HG03378 (cell line): ENCODE results near the gene RPS6KA3.
A peak's percentile ranks its signal among the peaks of the same experiment; 100 is the strongest.
"Not testable (repeated sequence)": the region's sequence is repeated elsewhere in the genome, so short reads cannot be mapped to it uniquely, and the experiment has no call there.

Experiments
- ATAC-seq: cut with Tn5 transposase; IDR thresholded peaks from one replicate; pipeline ENCODE4 v1.9.1; 2021; ENCODE audit warnings: mild to moderate bottlenecking, moderate library complexity; ENCODE audit not compliant: unreplicated experiment

Gene RPS6KA3

DNA sequence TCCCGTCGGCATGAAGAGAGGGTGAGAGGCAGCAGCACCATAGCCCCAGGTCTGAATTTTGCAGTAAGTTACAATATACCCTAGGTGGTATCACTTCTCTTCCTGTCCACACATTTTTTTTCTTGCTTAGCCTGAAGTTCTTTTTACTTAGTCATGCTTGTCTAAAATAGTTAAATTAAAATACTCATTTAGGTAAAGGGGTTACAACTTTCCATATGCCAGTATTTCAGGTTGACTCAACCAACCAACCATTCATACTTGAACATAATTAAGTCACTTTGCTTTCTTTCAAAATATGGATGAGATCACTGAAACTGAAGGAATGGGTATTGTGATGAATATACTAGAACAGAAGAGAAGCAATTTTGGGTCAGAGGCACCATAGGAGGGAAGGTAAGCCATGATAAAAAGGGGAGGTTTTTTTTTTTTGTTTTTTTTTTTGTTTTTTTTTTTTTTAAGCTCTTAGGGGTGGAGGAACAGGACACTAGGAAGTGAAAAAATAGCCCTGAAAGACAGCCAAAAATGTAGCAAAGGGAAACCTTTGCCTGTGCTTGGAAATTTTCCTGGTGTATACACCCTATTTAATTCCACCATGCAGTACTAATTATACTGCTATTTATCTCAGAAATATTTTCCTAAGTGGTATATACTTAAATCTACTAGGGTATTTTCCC lies 41.8 kb downstream of the RPS6KA3 start:
- ATAC-seq, result peak; percentile 85

DNA sequence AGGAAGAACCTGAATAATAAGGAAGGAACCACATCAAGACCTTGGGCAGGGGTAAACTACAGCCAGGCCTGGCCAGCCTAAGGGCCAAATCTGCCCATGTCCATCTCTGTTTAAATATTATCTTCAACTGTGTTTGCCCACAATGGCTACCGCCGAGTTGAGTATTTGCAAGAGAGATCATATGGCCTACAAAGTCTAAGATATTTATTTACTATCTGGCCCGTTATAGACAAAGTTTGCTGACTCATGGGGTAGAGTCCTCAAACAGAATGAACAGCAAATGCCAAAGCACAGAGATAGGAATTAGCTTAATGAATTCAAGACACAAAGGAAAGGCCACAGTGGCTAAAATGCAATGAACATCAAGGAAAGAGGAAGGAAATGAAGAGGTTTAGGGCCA lies 44.8 kb downstream of the RPS6KA3 start:
- ATAC-seq, result no peak

DNA sequence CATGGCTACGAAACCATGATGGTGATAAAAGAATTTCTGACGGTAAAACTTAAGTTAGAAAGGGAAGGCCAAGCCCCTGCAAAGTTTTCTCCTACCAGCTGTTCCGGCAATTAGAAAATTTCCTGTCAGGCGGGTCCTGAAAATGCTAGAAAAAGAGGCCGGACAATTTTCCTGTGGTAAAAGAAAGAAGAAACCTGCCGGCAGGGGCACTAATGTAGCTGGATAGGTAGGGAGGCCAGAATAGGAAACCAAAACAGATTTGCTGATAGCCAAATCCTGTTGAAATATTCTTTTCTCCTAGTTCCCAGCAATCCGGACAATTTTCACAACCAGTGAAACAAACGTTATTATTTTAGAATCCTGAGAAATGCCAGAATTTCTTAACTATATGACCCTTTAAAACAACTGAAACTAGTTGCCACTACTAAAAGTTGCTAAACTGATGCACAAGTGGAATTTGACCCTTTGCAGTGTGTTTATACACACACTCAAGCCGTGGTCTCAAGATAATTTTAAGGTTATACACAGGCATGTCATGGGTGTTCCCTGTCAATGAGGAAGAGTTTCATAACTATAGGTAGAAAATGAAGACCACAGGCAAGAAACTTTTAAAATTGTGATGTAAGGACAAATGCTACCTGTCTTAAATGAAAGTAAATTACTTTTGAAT lies 47.7 kb downstream of the RPS6KA3 start:
- ATAC-seq, result no peak

DNA sequence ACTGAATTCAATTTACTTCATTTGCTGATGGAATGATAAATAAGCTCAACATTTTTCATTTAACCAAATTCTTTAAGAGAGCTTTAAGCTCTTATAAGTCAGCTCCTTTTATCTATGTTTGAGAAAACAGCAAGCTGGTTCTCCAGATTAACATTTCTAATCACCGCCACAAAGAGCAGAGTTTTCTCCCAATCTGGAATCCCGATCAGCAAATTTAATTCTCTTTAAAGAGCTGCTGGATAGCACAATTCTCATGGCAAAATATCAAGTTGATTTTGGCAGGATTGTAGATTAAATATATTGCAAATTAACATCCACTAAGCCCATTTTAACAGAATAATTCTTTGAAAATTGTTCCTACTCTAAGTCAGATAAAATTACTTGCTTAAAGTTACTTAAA lies 48.8 kb downstream of the RPS6KA3 start:
- ATAC-seq, result no peak

DNA sequence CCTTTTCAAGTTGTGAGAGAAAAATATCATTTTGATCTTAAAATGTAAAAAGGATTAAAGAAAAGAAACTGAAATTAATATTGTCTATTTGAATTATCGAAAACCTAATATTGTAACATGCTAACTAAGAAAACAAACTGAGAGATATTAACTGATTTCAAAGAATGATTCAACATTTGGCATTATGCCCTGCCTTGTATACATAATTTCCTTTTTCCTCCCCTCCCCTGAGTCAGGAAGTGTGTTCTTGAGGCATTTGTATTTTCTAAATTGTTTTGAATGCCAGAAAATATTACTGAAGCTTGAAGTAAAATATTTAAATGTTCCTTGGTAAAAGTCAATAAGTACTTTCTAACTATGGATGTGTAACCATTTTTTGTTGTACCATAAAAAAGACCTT lies 49.4 kb downstream of the RPS6KA3 start:
- no peak for ATAC-seq

DNA sequence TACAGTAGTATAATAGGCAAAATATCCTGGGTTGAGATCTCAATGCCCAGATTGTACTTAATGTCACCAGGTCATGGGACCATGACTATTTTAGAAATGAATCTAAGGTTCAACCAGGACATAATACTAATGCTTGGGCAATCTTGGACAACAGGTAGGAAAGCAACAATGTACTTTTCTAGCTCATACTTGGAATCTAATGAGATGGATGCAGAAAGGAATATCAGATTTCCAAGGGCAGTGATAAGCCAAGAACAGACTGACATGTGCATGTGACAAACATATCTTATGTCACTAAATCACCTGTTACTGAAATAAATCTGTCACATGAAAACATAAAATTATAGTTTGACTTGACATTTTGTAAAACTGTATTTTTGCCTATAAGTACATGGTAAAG lies 51.1 kb downstream of the RPS6KA3 start:
- ATAC-seq, result no peak

DNA sequence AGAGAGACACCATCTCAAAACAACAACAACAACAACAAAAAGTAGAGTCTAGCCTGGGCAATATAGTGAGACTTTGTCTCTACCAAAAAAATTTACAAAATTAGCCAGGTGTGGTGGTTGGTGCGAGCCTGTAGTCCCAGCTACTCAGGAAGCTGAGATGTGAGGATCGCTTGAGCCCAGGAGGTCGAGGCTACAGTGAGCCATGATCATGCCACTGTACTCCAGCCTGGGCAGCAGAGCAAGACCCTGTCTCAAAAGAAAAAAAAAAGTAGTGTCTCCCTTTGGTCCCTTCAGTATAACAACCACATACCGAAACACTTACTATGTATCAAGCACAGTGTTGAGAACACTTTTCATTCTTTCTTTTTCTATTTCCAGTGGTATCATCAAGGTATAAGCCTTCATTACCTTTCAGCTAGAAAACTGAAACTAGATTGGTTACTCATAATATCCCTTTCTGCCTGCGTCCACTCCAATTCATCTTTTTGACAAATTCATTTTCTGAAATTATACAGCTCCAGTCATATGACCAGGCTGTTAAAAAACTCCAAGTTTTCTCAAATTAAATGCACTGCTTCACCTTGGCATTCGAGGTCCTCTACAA lies 54.1 kb downstream of the RPS6KA3 start:
- ATAC-seq, result peak; percentile 91

DNA sequence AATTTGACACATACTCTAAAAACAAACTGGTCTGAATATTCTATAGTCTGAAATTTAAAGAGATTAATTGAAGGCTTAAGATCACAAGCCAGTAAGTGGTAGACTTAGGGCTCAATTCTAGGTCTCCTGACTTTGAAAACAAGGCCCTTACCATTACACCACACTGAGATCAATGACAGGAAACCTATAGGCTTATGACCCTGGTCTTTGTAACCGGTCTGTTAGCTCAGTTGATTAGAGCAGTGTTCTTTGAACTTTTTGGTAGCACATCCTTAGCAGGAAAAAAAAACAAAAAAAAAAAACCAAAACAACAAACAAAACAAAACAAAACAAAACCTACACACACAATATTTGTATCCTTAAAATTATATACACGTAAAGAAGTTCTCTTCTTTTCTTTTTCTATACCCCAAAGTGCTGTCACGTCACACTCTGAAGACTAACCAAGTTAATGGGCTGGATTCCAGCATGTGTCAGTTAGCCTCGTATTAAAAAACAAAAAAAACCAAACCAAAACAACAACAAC lies 55.4 kb downstream of the RPS6KA3 start:
- no peak for ATAC-seq

DNA sequence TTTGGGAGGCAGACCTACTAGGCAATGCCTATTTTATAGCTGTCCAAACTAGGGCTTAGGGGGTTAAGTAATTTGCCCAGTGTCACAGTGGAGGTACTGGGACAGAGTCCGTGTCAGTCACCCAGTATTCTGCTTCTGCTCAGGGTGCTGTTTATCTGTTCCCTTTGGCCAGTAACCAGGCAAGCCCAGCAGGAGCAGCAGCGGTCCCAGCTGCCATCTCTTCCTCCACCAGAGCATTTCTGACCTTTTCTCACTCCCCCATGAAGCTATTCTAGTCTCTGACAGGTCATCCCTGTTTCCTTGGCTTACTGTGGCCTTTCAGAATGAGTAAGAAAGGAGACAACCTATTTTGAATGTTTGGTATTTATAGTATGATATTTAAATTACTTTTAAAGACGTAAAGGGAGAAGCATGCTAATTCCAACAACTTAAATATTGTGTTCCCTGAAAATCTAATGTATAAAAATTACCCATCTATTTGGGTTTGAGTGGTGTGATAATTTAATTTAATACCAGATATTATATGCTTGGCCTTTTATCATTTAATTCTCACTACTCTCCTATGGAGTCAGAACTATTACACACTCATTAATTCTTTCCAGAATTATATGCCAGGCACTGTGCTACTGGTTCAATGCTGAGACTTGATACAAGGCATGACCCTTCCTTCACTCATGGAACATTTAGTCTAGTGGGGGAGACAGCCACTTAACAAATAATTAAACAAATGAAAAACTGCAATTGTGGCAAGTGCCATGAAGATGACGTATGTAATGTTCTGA lies 60.6 kb downstream of the RPS6KA3 start:
- peak; percentile 96 for ATAC-seq

DNA sequence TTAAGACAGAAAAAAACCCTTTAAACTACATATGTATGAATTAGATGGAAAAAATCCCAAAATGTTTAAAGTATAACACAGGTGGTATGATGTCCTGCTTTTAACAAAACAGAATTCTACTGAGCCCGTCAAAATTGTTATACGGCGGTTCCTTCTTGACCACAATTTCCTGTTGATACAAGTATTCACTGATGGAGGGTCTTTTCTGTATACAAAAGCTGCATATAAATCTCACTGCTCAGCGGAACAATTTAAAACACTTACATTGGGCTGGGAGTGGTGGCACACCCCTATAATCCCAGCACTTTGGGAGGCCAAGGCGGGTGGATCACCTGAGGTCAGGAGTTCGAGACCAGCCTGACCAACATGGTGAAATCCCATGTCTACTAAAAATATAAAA lies 62.4 kb downstream of the RPS6KA3 start:
- no peak for ATAC-seq

DNA sequence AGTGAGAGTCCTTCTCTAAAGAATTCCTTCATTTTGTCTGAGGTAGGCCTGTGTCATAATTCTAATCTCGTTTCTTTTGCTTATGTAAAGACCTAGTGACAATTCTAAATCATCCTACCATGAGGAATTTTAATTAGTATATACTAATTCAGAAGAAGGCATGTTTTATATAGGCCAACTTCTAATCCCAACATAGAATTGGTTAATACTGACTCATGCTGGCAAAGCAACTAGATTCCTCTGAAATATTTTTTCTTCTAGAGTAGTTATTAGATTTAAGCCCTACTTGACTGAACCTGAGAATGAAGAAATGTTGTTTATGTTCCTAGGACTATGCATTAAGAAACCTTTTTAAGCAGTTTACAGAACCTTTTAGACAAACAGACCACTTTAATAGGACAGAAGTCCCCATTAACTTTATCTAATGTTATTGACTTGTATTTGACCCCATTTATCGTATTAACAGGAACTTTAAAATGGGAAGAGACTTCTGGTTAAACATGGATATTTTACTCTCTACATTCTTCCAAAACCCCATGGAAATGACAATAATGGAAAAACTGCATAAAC lies 69.0 kb downstream of the RPS6KA3 start:
- no peak for ATAC-seq

DNA sequence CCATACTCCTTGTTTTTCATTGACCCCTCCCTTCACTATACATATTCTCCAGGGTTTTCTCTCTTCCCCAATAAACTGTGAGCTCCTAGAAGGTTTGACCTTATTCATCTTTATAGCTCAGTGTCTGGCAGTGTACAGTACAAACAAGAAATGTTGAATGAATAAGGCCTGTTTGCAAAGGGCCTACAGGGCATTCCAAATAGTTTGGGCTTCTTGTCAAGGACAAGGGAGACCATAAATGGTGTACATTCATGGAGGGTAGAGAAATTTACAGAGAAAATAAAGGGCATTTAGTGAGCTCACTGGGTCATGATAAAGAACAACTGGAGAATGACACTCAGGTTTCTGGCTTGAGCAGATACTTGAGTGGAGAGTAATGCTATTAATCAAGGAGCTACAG lies 77.5 kb downstream of the RPS6KA3 start:
- ATAC-seq, result no peak

DNA sequence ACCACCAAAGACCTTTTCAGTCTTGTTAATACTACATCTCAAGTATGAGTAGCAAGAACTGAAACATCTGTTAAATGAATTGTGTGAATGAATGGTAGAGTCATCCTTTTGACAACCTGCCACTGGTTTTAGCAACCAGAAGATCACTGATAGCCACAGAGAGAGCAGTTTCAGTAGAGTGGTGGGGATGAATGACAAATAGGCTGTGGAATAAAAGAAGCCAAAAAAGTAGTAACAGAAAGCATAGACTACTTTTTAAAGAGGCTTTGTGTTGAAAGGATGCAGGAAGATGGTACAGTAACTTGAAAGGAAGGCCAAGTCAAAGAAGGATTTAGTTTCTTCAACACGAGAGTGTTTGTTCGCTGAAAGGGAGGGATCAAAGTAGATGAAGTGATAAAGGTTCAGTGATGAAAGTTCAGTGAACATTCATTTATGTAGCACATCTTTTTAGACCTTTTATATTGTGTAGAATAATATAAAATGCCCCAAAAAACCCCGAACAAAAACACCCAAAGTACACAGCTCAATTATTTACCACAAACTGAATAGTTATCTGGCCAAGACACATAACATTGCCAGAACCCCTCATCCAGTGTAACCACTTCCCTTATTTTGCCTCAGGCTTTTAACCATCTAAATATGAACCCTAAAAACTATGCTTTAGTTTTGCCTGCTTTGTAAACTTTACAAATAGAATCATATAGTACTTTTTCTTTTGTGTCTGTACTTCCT lies 84.9 kb downstream of the RPS6KA3 start:
- ATAC-seq, result no peak

DNA sequence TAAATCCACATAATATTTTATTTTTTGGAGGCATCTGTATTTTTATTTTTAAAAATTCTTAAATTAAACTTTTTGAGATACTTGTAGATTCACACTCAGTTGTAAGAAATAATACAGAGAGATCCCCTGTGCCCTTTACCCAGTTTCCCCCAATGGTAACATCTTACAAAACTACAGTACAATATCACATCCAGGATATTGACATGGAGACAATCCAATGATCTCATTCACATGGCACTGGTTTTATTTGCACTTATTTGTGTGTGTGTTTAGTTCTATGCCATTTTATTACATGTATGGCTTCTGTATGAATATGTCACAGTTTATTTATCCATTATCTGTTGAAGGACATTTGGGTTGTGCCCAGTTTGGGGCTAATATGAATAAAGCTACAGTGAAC lies 89.6 kb downstream of the RPS6KA3 start:
- no peak for ATAC-seq

DNA sequence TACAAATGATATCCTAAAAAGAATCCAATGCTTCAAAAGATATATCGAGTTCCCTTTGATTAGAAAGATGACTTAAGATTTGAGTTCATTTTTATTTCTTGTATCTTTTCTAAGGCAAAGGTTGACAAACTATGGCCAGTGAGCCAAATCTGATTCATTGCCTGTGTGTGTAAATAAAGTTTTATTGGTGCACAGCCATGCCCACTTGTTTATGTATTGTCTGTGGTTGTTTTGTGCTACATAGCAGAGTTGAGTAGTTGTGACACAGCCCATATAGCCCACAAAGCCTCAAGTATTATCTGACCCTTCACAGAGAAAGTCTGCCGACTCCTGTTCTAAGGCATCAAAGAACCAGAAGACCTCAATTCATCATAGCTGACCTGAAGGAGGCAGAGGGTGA lies 92.9 kb downstream of the RPS6KA3 start:
- ATAC-seq, result no peak

DNA sequence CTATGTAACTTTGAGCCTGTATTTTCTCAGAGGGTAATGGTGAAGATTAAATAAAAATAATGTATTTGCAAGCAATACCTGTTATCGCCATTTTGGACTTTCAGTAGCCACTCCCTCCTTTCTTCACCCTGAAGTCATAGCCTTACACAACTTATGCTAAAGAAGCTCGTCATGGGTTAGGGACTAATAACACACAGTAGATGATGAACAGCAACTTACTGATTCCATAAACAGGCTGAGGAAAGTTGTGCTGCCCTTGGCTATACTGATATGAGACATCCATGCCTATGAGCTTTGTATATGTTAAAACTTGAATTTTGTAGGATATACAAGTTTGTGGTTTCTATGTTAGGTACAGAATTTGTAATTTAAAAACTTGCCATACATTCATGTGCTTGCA lies 93.4 kb downstream of the RPS6KA3 start:
- no peak for ATAC-seq

DNA sequence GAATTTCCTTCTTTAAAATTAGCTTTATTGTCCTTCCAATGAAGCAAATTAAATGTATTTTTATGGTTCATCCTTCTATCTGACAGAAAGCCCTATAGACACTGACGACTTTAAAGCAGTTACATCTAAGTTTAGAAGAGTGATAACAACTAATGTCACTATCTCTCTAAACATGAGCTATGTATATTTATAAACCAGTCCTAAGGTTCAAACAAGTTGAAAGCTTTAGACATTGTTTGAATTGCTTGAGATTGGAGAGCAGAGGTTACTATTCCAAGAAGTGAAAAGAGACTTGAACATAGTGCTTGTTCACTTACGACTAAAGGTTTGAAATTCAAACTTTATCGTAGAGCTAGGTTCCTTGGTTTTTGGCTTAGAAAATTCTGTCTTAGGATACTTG lies 94.8 kb downstream of the RPS6KA3 start:
- ATAC-seq, result no peak

DNA sequence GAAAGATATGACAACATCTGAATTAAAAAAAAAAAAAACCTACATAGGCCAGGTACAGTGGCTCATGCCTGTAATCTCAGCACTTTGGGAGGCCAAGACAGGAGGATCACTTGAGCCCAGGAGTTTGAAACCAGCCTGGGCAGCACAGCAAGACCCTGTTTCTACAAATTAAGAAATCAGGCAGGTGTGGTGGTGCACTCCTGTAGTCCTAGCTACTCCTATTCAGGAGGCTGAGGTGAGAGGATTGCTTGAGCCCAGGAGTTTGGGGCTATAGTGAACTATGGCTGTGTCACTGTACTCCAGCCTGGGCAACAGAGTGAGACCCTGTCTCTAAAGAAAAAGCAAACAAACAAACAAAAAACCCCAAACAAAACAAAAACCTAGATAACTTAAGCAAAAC lies 104.2 kb downstream of the RPS6KA3 start:
- ATAC-seq, result not testable (repeated sequence)

DNA sequence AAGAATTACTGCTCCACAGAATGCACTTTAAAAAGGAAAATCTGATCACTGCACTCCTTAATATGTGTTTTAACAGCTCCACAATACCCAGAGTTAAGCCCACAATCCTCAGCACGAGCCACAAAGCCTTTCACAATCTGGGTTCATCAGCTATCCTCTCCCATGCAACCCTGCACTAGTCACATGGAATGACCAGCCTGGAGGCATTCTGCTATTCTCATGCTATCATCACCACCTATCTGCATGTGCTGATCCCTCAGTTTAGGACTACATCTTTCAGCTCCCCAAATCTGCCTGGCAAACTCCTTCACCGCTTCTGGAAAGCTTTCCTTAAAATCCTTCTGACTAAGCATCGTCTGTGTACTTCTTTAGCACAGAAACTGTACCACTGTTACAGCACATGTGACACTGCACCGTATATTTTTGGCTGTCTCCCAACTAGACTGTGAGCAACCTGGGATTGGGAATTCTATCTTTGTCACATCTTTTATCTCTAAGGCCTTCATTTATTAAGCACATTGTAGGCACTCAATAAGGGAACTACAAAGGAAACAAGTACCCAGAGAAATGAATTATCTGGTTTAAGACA lies 106.8 kb downstream of the RPS6KA3 start:
- ATAC-seq, result no peak

DNA sequence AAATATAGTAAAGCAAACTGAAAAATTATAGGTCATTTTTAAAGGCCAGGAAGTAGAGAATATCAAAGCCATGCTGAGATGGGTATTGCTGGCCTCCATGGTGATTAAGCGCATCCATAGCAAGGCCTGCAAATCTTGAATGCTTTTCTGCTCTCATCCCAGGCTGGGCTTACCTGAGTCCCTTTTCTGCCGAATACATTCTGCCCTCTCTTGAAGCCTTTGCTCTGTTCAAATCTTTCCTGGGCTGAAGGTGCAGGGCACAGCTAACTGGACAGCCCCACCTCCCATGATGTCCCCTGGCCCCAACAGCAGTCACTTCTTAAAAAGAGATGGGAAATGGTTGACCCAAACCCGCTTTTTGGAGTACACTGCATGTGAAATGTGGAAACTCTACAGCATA lies 115.0 kb downstream of the RPS6KA3 start:
- no peak for ATAC-seq
